ENCODE results near the gene ALKBH4. TPM values are rescaled to one million over a fixed set of nuclear protein-coding genes. Genes with fewer than 3 reads are reported as not detected.
A peak's percentile ranks its signal among the peaks of the same experiment; 100 is the strongest.
"Not testable (repeated sequence)": the region's sequence is repeated elsewhere in the genome, so short reads cannot be mapped to it uniquely, and the experiment has no call there.

ALKBH4 gene
- total and polyA plus RNA-seq, 2 of the 4 experiments (the other 2 are of a cell fraction), result 6.1 to 7.4 TPM

DNA sequence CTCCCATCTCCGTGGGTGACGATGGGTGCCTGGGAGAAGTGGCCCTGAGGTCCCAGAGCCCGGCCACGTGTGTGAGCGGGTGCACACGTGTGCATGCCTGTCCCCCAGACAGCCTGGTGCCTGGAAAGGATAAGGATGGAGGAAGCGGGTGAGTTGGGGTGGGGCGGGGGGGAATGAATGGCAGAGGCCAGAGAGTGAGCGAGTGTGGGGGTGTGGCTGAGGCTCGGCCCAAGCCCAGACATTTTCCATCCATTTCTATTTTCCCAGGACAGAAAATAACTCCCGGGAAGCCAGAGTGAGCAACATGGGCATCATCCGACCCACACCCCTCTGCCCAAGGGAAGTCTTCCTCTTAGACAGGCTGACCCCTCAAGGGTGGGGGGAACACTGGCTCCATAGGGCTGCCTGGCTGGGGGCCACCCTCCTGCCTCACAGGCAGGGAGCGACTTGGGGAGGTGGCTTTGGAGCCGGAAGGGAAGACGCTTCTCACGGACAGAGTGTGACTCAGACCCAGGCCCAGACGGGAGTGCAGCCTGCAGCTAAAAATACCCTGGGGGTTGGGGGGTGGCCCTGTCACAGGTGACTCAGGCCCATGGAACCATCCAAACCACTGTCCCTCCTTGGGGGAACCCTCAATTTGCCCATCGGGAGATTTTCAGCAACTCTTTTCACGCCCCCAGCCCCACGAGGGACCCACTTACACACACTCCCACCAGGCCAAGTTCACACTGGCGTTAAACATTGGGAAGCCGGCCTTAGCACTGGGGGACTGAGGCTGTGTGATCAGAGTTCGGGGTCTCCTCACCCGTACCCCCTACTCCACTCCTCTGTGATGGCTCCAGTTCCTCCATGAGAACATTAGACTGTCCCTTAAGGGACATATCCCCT, 40.9 kb upstream of the ALKBH4 start:
- H3K4me2 ChIP-seq (ENCODE audit: low read depth, low read length); H2AFZ ChIP-seq (replicated peaks; ENCODE audit: low read length, poor library complexity); H2BK15ac ChIP-seq (ENCODE audit: low read depth, low read length); intact Hi-C loops (cut with micrococcal nuclease); H2AK9ac ChIP-seq (replicated peaks; ENCODE audit: low read depth, low read length, poor library complexity); H4K91ac ChIP-seq (ENCODE audit: insufficient read depth, low read depth, low read length); H3K4me1 ChIP-seq (ENCODE audit: control insufficient read depth, insufficient read depth, low read length); H3K9ac ChIP-seq (ENCODE audit: low read depth, low read length); H3K14ac ChIP-seq (replicated peaks; ENCODE audit: low read depth, low read length); H4K20me1 ChIP-seq (ENCODE audit: insufficient read depth, low read length); H3K79me1 ChIP-seq (ENCODE audit: low read depth in 1 of 2, low read length in 2 of 2); H3K18ac ChIP-seq (ENCODE audit: low read depth, low read length); H3K9me3 ChIP-seq (ENCODE audit: control insufficient read depth, insufficient read depth, low read length); dilution Hi-C loops (cut with HindIII; ENCODE audit: low sequenced_read_pairs, unreplicated experiment); BruUV-seq (replicated peaks); DNase-seq; in situ Hi-C loops (cut with MboI; ENCODE audit: low sequenced_read_pairs); CTCF ChIA-PET; H3K56ac ChIP-seq (ENCODE audit: extremely low read depth, insufficient read depth, low read length); H3K23ac ChIP-seq (ENCODE audit: low read depth, low read length); POLR2A ChIA-PET (ENCODE audit: unreplicated experiment); H2BK5ac ChIP-seq (ENCODE audit: low read depth, low read length, poor library complexity, severe bottlenecking); H2AK5ac ChIP-seq (ENCODE audit: low read depth, low read length); H3K36me3 ChIP-seq (ENCODE audit: control insufficient read depth, insufficient read depth, low read length); H2BK20ac ChIP-seq (ENCODE audit: low read depth, low read length); H3K4me3 ChIP-seq (ENCODE audit: insufficient read depth, low read depth, low read length); H3K27me3 ChIP-seq (ENCODE audit: control insufficient read depth, insufficient read depth, low read length); H4K5ac ChIP-seq (ENCODE audit: low read depth, low read length); H3K9me1 ChIP-seq (ENCODE audit: insufficient read depth, low read length): not testable (repeated sequence)
- Histone ChIP-seq H3K4ac (ENCODE audit: low read depth, low read length) (peak overlapping the region; percentile 56), H3K27ac (ENCODE audit: insufficient read depth, low read length) (peak overlapping the region; percentile 35; the same call in 1 of the 2 replicates), H2BK120ac (ENCODE audit: low read depth, low read length) (peak overlapping the region; percentile 60; the same call in 1 of the 2 replicates), H4K8ac (ENCODE audit: low read depth in 2 of 2, low read length in 2 of 2) (peak overlapping the region in 1 of 2 experiments; percentile 60; a peak in 1 of 4 replicates)
- no CpG with 5 or more reads among the region's 24 CpGs for WGBS, 2 experiments (ENCODE audit: extremely low coverage in 2 of 2, insufficient read length in 1 of 2)
- peak; percentile 95 for ATAC-seq (ENCODE audit: low read depth)

DNA sequence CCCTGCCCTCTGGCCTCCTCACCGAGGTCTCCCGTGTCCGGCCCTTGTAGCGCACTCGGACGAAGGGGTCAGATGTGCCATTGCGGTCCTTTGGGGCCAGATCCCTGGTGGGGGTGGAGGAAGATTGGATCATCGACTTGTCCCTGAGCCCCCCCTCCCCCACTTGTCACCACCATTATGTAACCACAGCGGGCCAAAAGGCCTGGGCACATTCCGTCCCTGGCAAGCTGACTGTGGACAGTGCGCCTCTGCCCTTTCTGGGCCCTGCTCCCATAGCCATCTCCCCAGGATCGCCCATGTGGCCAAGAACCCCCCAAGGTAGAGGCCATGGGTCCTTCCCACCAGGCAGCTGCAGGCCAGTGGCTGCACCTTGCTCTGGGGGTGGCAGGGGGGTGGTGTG, 38.5 kb upstream of the ALKBH4 start:
- H3K4me1 ChIP-seq (ENCODE audit: control insufficient read depth, insufficient read depth, low read length); H3K9me1 ChIP-seq (ENCODE audit: insufficient read depth, low read length); H2BK15ac ChIP-seq (ENCODE audit: low read depth, low read length); DNase-seq; H3K9me3 ChIP-seq (ENCODE audit: control insufficient read depth, insufficient read depth, low read length); H3K27ac ChIP-seq (ENCODE audit: insufficient read depth, low read length); H2BK20ac ChIP-seq (ENCODE audit: low read depth, low read length); H3K27me3 ChIP-seq (ENCODE audit: control insufficient read depth, insufficient read depth, low read length); dilution Hi-C loops (cut with HindIII; ENCODE audit: low sequenced_read_pairs, unreplicated experiment); H2BK120ac ChIP-seq (ENCODE audit: low read depth, low read length); ATAC-seq (ENCODE audit: low read depth); H2AK9ac ChIP-seq (replicated peaks; ENCODE audit: low read depth, low read length, poor library complexity); H3K9ac ChIP-seq (ENCODE audit: low read depth, low read length); H4K5ac ChIP-seq (ENCODE audit: low read depth, low read length); H4K20me1 ChIP-seq (ENCODE audit: insufficient read depth, low read length); H2AK5ac ChIP-seq (ENCODE audit: low read depth, low read length); CTCF ChIA-PET; H3K4me3 ChIP-seq (ENCODE audit: insufficient read depth, low read depth, low read length); BruUV-seq (replicated peaks); H2AFZ ChIP-seq (replicated peaks; ENCODE audit: low read length, poor library complexity); H3K4ac ChIP-seq (ENCODE audit: low read depth, low read length); H2BK5ac ChIP-seq (ENCODE audit: low read depth, low read length, poor library complexity, severe bottlenecking); H3K56ac ChIP-seq (ENCODE audit: extremely low read depth, insufficient read depth, low read length); POLR2A ChIA-PET (ENCODE audit: unreplicated experiment); H3K79me1 ChIP-seq (ENCODE audit: low read depth in 1 of 2, low read length in 2 of 2); intact Hi-C loops (cut with micrococcal nuclease); H4K91ac ChIP-seq (ENCODE audit: insufficient read depth, low read depth, low read length); H3K36me3 ChIP-seq (ENCODE audit: control insufficient read depth, insufficient read depth, low read length); H4K8ac ChIP-seq (ENCODE audit: low read depth in 2 of 2, low read length in 2 of 2); H3K14ac ChIP-seq (replicated peaks; ENCODE audit: low read depth, low read length); H3K4me2 ChIP-seq (ENCODE audit: low read depth, low read length); in situ Hi-C loops (cut with MboI; ENCODE audit: low sequenced_read_pairs); H3K23ac ChIP-seq (ENCODE audit: low read depth, low read length); H3K18ac ChIP-seq (ENCODE audit: low read depth, low read length): not testable (repeated sequence)
- no CpG with 5 or more reads among the region's 12 CpGs for WGBS, 2 experiments (ENCODE audit: extremely low coverage in 2 of 2, insufficient read length in 1 of 2)
